Stimulated activated effector memory CD8-positive, alpha-beta T cell treated with anti-CD3 and anti-CD28 coated beads, Interleukin-12 subunit alpha, Interleukin-12 subunit beta, amount 100 ng/mL, for 72 hours (primary cell): ENCODE results near the gene DCST1.
A peak's percentile ranks its signal among the peaks of the same experiment; 100 is the strongest.

Experiments
- ATAC-seq: fragments of 150-1000 bp; cut with Tn5 transposase; 2 replicates; pipeline ENCODE4 v1.10.0; 2021
- DNase-seq, 2 donors: peaks; one replicate each; pipeline ENCODE4 v3.0.0; 2021 to 2022; ENCODE audit warnings: low spot score in 2 of 2
- H3K27ac Mint-ChIP-seq: one replicate; pipeline ENCODE4 v1.8.0; 2022; ENCODE audit warnings: mild to moderate bottlenecking, mixed read lengths
- H3K36me3 Mint-ChIP-seq: one replicate; pipeline ENCODE4 v1.8.0; 2022; ENCODE audit warnings: mild to moderate bottlenecking, mixed read lengths
- H3K4me1 Mint-ChIP-seq: one replicate; pipeline ENCODE4 v1.8.0; 2022; ENCODE audit warnings: mixed read lengths
- H3K4me3 Mint-ChIP-seq: one replicate; pipeline ENCODE4 v1.8.0; 2022; ENCODE audit warnings: mild to moderate bottlenecking, mixed read lengths
- H3K9me3 Mint-ChIP-seq: one replicate; pipeline ENCODE4 v1.8.0; 2022; ENCODE audit warnings: mixed read lengths

Gene DCST1

DNA sequence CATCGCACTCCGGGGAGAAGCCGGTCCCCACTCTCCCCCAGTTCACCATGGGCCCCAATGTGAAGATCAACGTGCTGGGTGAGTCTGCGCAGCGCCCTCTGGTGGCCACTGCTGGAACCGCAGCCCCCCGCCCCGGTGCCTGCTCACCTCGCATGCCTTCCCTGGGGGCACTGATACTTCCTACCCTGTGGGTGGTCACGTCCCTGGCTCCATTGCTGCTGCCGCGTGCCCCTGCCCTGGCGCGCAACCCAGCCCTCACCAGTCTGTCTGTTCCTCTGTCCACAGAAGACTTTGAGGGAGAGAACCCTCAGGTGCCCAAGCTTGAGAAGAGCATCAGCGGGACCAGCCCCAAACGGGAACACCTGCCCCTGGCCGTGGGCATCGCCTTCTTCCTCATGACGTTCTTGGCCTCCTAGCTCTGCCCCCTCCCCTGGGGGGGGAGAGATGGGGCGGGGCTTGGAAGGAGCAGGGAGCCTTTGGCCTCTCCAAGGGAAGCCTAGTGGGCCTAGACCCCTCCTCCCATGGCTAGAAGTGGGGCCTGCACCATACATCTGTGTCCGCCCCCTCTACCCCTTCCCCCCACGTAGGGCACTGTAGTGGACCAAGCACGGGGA, 52.6 kb downstream of the DCST1 start:
- ATAC-seq, result peak; percentile 29
- no peaks in the 10 kb centered on the region for H3K9me3 Mint-ChIP-seq
- H3K27ac Mint-ChIP-seq, result peak overlapping the region; percentile 91
- peaks cover 14% of the 10 kb centered on the region for H3K36me3 Mint-ChIP-seq
- H3K4me1 Mint-ChIP-seq, result peaks cover 49% of the 10 kb centered on the region
- DNase-seq, result peak; percentile 88 to 95
- H3K4me3 Mint-ChIP-seq, result peak overlapping the region; percentile 95

DNA sequence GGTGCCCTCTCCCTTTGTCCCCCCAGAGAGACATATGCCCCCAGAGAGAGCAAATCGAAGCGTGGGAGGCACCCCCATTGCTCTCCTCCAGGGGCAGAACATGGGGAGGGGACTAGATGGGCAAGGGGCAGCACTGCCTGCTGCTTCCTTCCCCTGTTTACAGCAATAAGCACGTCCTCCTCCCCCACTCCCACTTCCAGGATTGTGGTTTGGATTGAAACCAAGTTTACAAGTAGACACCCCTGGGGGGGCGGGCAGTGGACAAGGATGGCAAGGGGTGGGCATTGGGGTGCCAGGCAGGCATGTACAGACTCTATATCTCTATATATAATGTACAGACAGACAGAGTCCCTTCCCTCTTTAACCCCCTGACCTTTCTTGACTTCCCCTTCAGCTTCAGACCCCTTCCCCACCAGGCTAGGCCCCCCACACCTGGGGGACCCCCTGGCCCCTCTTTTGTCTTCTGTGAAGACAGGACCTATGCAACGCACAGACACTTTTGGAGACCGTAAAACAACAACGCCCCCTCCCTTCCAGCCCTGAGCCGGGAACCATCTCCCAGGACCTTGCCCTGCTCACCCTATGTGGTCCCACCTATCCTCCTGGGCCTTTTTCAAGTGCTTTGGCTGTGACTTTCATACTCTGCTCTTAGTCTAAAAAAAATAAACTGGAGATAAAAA, 53.4 kb downstream of the DCST1 start:
- H3K4me3 Mint-ChIP-seq, result peak overlapping the region; percentile 95
- peaks cover 14% of the 10 kb centered on the region for H3K36me3 Mint-ChIP-seq
- H3K9me3 Mint-ChIP-seq, result no peaks in the 10 kb centered on the region
- ATAC-seq (no peak), DNase-seq (no peak)
- H3K4me1 Mint-ChIP-seq, result peaks cover 47% of the 10 kb centered on the region
- H3K27ac Mint-ChIP-seq, result no peak overlapping the region

DNA sequence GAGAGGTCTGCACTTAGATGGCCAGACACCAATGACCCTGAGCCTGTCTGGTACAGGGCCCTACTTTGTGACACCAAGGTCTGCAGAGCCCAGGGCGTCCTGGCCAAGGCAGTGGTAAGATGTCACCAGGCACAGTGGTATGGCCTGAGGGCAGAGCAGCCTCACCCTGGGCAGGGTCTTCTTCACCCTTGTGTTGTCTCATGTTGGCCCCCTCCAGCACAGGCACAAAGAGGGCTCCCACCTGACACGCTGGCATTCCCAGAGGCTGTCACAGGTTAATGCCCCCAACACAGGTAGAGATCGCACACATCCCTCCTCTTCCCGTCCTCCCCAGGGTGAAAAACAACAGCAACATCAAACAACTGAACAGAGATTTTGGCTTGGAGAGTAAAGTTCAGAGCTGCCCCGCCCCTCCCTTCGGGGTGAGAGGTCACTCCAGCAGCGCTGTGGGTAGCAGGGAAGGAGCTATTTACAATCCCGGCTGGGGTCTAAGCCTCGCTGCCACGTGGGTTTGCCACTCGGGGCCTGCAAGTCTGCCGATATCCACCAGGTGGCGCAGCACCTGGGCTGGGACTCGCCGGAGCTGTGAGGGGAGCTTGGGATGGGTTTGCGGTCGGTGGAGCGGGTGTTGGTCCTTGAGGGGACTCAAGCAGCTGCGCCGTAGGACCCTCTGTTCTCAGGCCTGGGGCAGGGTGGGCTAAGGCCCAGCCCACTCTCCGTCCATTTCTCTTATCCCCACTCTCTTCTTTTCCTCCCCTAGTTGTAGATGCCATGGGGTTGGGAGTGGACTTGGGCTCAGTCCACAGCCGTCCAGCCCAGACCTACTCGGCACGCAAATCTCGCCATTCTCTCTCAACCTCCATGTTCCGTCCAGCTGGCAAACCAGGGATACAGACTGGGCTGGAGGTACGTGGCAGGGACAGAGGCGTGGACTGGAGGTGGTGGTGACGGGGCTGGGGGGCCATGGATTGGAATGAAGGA, 57.7 kb downstream of the DCST1 start:
- Mint-ChIP-seq H3K36me3 (no peaks in the 10 kb centered on the region), H3K4me1 (peaks cover 9% of the 10 kb centered on the region), H3K4me3 (no peak overlapping the region), H3K27ac (no peak overlapping the region), H3K9me3 (no peaks in the 10 kb centered on the region)
- DNase-seq, result peak; percentile 86 to 91
- peak; percentile 74 for ATAC-seq

DNA sequence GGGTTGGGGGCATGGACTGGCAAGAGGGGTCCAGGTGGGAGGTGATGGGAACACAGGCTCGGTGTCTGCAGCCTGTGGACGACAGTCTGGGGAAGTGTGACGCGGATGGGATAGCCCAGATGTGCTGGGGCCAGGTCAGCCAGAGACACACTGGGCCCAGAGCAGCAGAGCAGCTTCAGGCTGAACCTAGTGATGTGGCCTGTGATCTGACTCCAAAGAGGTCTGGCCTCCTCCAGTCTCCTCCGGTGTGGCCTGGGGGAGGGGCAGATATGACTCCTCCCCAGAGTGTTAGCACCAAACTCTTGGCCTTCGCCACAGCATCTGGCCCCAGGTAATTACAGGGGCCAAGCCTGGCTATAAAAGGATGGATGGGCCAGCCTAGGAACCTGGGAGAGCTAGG, 58.5 kb downstream of the DCST1 start:
- H3K36me3 Mint-ChIP-seq, result no peaks in the 10 kb centered on the region
- no peaks in the 10 kb centered on the region for H3K9me3 Mint-ChIP-seq
- DNase-seq (no peak), ATAC-seq (peak; percentile 29)
- H3K4me3 Mint-ChIP-seq, result no peak overlapping the region
- H3K4me1 Mint-ChIP-seq, result peaks cover 8% of the 10 kb centered on the region
- no peak overlapping the region for H3K27ac Mint-ChIP-seq

DNA sequence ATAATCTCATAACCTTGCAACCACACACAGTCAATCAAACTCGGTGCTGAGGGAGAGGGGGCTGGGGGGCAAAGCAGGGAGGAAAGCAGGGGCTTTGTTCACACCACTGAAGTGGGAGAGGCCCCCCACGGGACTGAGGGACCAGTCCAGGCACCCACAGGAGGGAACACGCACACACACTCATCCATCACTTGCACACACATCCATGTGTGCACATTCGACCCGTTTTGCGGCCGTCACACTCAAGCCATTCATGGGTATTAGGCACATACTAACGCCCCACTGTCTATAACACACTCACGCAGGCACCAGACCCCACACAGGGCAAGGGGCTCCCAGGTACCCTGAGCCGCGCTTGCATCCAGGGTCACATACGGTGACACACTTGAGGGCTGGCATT, 59.0 kb downstream of the DCST1 start:
- Mint-ChIP-seq H3K4me3 (no peak overlapping the region), H3K36me3 (no peaks in the 10 kb centered on the region), H3K4me1 (peaks cover 8% of the 10 kb centered on the region), H3K27ac (peak overlapping the region; percentile 50), H3K9me3 (no peaks in the 10 kb centered on the region)
- no peak for ATAC-seq
- no peak for DNase-seq

DNA sequence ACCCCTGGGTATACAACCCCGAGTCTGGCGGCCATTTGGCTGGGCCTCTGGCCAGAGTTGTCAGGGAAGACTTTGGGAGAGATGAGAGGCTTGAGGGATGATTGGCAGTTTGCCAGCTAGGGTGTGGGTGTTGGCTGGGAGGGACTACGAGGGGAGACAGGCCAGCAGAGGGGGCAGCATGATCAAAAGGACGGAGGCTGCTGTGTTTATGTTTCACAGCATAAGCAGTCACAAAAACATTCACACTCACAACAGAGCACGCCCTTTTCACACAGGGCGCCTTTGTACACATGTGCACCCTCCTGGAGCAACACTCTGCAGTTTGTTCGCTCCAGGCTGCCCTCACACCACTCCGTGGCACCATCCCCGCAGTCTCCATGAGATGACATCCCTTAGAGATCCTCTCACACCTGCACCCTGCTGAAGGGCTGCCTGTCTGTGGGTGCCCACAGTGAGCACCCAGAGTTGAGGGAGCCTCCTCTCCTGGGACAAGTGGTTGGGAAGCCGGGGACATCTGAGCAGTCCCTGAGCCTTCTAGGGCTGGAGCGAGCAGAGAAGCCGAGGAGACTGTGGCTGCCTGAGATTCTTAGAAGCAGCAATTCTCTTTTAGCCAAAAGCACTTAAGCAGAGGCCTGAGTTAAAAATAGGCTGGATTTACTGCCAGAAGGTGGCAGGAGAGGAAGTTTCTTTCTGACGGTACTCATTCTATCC, 60.4 kb downstream of the DCST1 start:
- Mint-ChIP-seq H3K4me3 (no peak overlapping the region), H3K9me3 (no peaks in the 10 kb centered on the region), H3K27ac (peak overlapping the region; percentile 50), H3K4me1 (peaks cover 8% of the 10 kb centered on the region), H3K36me3 (no peaks in the 10 kb centered on the region)
- ATAC-seq, result peak; percentile 27
- DNase-seq, result no peak

DNA sequence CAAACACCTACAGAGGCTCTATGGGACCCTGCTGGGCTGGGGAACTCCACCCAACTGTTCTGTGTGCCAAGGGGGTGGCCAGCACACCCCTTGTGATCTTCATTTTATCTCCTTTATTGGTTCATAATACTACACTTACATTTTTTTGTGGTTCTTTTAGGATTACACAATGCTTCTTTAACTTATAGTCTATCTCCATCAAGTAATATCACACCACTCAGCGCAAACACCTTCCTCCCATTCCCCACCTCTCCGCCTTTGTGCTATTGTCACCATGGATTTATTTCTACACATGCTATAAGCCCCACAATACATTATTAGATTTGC, 61.0 kb downstream of the DCST1 start:
- Mint-ChIP-seq H3K27ac (no peak overlapping the region), H3K36me3 (no peaks in the 10 kb centered on the region), H3K4me3 (no peak overlapping the region), H3K9me3 (no peaks in the 10 kb centered on the region), H3K4me1 (peaks cover 8% of the 10 kb centered on the region)
- ATAC-seq (peak; percentile 20), DNase-seq (no peak)

DNA sequence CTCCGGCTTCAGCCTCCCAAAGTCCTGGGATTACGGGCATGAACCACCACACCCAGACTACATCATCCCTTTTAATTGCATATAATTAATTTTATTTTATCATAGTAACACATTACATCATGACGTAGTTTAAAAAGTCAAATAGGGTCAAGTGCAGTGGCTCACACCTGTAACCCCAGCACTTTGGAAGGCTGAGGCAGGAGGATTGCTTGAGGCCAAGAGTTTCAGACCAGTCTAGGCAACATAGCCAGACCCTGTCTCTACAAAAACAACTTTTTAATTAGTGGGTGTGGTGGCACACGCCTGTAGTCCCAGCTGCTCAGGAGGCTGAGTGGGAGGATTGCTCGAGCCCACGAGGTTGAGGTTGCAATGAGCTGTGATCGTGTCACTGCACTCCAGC, 65.7 kb downstream of the DCST1 start:
- no peaks in the 10 kb centered on the region for H3K4me1 Mint-ChIP-seq
- DNase-seq, result no peak
- no peaks in the 10 kb centered on the region for H3K9me3 Mint-ChIP-seq
- no peak overlapping the region for H3K4me3 Mint-ChIP-seq
- H3K36me3 Mint-ChIP-seq, result no peaks in the 10 kb centered on the region
- H3K27ac Mint-ChIP-seq, result no peak overlapping the region
- ATAC-seq, result no peak
